Limb (tissue), 2 donors: ENCODE measurements around the gene WNT7B.

Experiments used
- DNase-seq, 2 donors: peaks; one replicate each; pipeline ENCODE4 v3.0.0-alpha.2; 2016; ENCODE audit errors: extremely low spot score in 2 of 2

Gene WNT7B

GRCh38 chr22:45996241-45997076, 19.5 kb upstream of the WNT7B start:
- no peak for DNase-seq

GRCh38 chr22:45995405-45996101, 18.6 kb upstream of the WNT7B start:
- no peak for DNase-seq

GRCh38 chr22:45994491-45995404, 17.8 kb upstream of the WNT7B start:
- peak in 1 of 2 donors; percentile 86 for DNase-seq

- no peak for DNase-seq
These were observed 16.9 kb upstream of the WNT7B start for GRCh38 chr22:45993841-45994240.

GRCh38 chr22:45993143-45993692, 16.3 kb upstream of the WNT7B start:
- DNase-seq: no peak

GRCh38 chr22:45992737-45993136, 15.8 kb upstream of the WNT7B start:
- no peak for DNase-seq

- DNase-seq: no peak
These were observed 14.1 kb upstream of the WNT7B start for GRCh38 chr22:45991098-45991497.

- DNase-seq: no peak
These were observed 10.3 kb upstream of the WNT7B start for GRCh38 chr22:45987136-45987861.

GRCh38 chr22:45984316-45984916, 7.5 kb upstream of the WNT7B start:
- no peak for DNase-seq

GRCh38 chr22:45983797-45984196, 6.8 kb upstream of the WNT7B start:
- no peak for DNase-seq

GRCh38 chr22:45980761-45981160, 3.8 kb upstream of the WNT7B start:
- no peak for DNase-seq

GRCh38 chr22:45980268-45980570, 3.3 kb upstream of the WNT7B start:
- DNase-seq: no peak

GRCh38 chr22:45978275-45978713, 1.3 kb upstream of the WNT7B start:
- no peak for DNase-seq

- no peak for DNase-seq
These were observed 751 bp upstream of the WNT7B start for GRCh38 chr22:45977551-45978274.

- peak in 1 of 2 donors; percentile 63 for DNase-seq
These were observed 534 bp downstream of the WNT7B start for GRCh38 chr22:45976254-45977002.

GRCh38 chr22:45975164-45976161, 1.5 kb downstream of the WNT7B start:
- DNase-seq: no peak

- DNase-seq: no peak
These were observed 2.5 kb downstream of the WNT7B start for GRCh38 chr22:45974498-45974897.

- DNase-seq: no peak
These were observed 4.1 kb downstream of the WNT7B start for GRCh38 chr22:45972889-45973253.
